ENCODE measurements around the gene NLRP9. TPM values are rescaled to one million over a fixed set of nuclear protein-coding genes. Genes with fewer than 3 reads are reported as not detected.

Gene NLRP9
- polyA plus RNA-seq, 1 experiment: not detected

DNA sequence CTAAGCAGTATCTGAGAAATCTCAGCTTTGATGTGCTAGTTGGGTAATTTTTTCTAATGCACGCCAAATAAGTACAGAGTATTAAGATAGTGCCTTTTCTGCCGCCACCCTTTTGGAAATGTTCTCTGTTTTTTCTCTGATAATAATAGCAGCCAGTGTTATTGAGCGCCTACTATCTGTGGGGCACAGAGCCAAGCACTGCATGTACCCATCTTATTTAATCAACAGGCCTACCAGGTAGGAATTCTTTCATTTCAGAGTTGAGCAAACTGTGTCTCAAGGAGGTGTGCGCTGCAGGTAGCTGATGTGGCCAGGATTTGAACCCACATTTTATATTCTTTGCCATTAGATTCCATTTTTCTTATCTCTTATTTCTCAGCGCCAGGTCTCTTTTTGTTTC, 61.8 kb downstream of the NLRP9 start:
- Histone ChIP-seq H3K27ac (ENCODE audit: low read depth, low read length) (no peak overlapping the region), H3K27me3 (ENCODE audit: control insufficient read depth, insufficient read depth, low read length) (no peaks in the 10 kb centered on the region), H3K9me3 (ENCODE audit: control insufficient read depth, insufficient read depth, low read length) (no peaks in the 10 kb centered on the region; the same call in 1 of the 2 replicates), H3K4me3 (ENCODE audit: low read depth, low read length) (peak overlapping the region; percentile 86)
- ChIA-PET POLR2A (no interaction called here), CTCF (interaction anchor here (1.1 kb wide), 1 partner anchor 22 kb away, joined by 3 read pairs; no protein-coding TSS in a partner anchor)
- TF ChIP-seq, protein P1, sequence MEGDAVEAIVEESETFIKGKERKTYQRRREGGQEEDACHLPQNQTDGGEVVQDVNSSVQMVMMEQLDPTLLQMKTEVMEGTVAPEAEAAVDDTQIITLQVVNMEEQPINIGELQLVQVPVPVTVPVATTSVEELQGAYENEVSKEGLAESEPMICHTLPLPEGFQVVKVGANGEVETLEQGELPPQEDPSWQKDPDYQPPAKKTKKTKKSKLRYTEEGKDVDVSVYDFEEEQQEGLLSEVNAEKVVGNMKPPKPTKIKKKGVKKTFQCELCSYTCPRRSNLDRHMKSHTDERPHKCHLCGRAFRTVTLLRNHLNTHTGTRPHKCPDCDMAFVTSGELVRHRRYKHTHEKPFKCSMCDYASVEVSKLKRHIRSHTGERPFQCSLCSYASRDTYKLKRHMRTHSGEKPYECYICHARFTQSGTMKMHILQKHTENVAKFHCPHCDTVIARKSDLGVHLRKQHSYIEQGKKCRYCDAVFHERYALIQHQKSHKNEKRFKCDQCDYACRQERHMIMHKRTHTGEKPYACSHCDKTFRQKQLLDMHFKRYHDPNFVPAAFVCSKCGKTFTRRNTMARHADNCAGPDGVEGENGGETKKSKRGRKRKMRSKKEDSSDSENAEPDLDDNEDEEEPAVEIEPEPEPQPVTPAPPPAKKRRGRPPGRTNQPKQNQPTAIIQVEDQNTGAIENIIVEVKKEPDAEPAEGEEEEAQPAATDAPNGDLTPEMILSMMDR (IDR thresholded peaks at IDR 0.05; ENCODE audit: low read depth, low read length): peak; percentile 5; the same call in 1 of the 2 replicates
- DNase-seq (ENCODE audit: low read depth, low spot score): no peak

DNA sequence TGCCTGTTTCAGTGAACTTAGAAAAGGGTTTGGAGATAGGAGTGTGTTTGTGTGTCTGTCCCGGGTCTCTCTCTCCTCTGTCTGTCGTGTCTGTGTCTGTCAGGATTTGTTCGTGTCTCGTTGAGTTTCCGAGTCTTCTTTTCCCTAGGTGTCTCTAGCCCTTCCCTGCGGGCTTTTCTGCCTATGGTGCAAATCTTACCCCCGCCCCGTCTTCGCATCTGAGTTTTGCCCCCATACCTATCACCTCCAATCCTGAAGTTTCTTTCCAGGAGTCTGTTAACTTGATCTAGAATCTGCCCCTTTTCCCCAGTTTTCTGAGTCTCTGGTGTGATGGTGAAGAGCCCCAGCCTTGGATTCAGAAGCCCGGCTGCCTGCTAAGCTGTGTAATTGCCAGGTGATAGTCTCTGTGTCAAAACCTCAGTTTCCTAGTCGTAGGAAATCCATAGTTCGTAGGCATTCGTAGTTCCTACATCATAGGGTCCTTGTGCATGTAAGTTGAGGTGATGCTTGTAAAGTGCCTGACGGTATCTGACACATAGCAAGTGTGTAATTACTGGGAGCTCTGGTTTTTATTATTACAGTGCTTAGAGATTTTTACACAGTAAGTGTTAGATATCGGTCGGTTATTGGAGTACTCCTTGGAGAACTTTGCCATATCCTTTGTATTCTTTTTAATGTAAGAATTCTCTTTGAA, 62.4 kb downstream of the NLRP9 start:
- CTCF ChIA-PET: interaction anchor here (1.1 kb wide), 1 partner anchor 21 kb away, joined by 3 read pairs; no protein-coding TSS in a partner anchor

DNA sequence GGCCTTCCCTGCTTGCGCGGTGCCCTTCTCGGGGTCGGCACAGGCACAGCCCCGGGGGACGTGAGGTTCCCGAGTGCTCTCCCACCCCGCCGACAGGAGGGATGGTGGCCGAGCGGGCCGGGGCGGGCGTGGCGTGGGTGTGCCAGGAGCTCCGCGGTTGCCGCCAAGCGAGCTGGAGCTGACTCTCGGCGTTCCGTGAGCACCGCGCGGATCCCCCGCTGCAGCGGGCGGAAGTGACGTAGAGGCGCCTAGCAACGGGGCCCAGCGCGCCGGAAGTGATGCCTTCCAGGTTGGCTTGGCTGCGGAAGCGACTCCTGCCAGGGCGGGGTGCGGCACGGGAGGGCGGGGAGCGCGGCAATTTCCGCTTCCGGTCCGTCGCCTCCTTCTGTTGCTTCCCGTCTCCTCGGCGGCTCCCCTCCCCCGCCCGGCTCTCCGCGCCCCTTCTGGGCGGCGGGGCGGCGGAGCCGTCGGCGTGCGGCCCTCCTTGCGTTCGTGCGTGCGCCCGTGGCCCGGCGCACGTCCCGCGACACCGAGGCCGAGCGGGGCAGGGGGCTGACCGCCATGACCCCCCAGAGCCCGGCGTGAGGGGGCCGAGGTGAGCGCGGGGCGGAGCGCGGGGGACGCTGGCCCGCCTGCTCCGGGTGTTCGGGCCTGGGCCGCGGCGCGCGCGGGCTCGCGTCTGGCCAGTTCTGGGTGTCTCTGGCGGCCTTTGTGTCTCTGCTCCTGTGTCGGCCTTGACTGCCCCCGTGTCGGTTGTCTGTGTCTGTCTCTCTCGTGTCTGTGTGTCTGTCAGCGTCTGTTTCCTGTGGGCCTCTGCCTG, 63.2 kb downstream of the NLRP9 start, which contains the start of gene EPN1:
Gene EPN1 (plus strand): TSS at position 386 of the 820 bp plus-strand sequence. CDS start 3,402 bp downstream, outside the sequence.
- H3K9me3 ChIP-seq (ENCODE audit: control insufficient read depth, insufficient read depth, low read length): no peaks in the 10 kb centered on the region; the same call in 1 of the 2 replicates
- TF ChIP-seq, protein P1 (IDR thresholded peaks at IDR 0.05; ENCODE audit: low read depth, low read length): no peak
- CTCF ChIA-PET: no interaction called here
- DNase-seq (ENCODE audit: low read depth, low spot score): peak; percentile 91
- peak within 1 kb of the TSS; percentile 86 for H3K4me3 ChIP-seq (ENCODE audit: low read depth, low read length)
- POLR2A ChIA-PET: interaction anchor here (2.0 kb wide), 1 partner anchor 21 kb away, joined by 6 read pairs; no protein-coding TSS in a partner anchor
- no peaks in the 10 kb centered on the region for H3K27me3 ChIP-seq (ENCODE audit: control insufficient read depth, insufficient read depth, low read length)
- H3K27ac ChIP-seq (ENCODE audit: low read depth, low read length): peak within 1 kb of the TSS; percentile 31

More for the DNA sequence above, 62.4 kb downstream of the NLRP9 start:
- Histone ChIP-seq H3K27me3 (ENCODE audit: control insufficient read depth, insufficient read depth, low read length) (no peaks in the 10 kb centered on the region), H3K4me3 (ENCODE audit: low read depth, low read length) (peak overlapping the region; percentile 86), H3K27ac (ENCODE audit: low read depth, low read length) (peak overlapping the region; percentile 31), H3K9me3 (ENCODE audit: control insufficient read depth, insufficient read depth, low read length) (no peaks in the 10 kb centered on the region; the same call in 1 of the 2 replicates)
- POLR2A ChIA-PET: no interaction called here
- DNase-seq (ENCODE audit: low read depth, low spot score): no peak
- TF ChIP-seq, protein P1 (IDR thresholded peaks at IDR 0.05; ENCODE audit: low read depth, low read length): no peak

DNA sequence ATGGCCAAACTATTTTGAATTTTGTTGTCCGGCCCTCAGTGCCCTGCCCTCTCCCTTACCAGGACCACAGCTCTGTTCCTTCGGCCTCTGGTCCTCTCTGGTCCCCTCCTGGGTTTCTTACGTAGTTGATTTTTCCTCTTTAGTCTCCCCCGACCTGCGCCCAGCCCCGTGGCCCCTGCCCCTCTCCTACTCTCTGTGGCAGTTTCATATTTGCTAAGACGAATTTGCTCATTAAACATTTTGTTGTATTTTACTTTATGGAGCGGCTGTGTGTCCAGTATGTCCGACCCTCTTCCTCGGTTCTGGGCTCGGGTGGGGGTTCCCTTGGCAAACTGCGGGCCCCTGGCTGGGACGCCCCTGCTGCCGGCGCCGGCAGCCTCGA, 63.8 kb downstream of the NLRP9 start:
- TF ChIP-seq, protein P1 (IDR thresholded peaks at IDR 0.05; ENCODE audit: low read depth, low read length): no peak
- DNase-seq (ENCODE audit: low read depth, low spot score): no peak
- Histone ChIP-seq H3K27ac (ENCODE audit: low read depth, low read length) (peak overlapping the region; percentile 21), H3K27me3 (ENCODE audit: control insufficient read depth, insufficient read depth, low read length) (no peaks in the 10 kb centered on the region), H3K4me3 (ENCODE audit: low read depth, low read length) (peak overlapping the region; percentile 86), H3K9me3 (ENCODE audit: control insufficient read depth, insufficient read depth, low read length) (no peaks in the 10 kb centered on the region; the same call in 1 of the 2 replicates)
- POLR2A ChIA-PET: interaction anchor here (2.0 kb wide), 1 partner anchor 20 kb away, joined by 6 read pairs; no protein-coding TSS in a partner anchor
- CTCF ChIA-PET: no interaction called here
